AG08395 (cell line): ENCODE measurements around the gene MEGF6.

Source experiments
- DNase-seq: peaks from one replicate; pipeline ENCODE4 v3.0.0; 2012; ENCODE audit warnings: mixed read lengths, low spot score

The MEGF6 gene

DNA sequence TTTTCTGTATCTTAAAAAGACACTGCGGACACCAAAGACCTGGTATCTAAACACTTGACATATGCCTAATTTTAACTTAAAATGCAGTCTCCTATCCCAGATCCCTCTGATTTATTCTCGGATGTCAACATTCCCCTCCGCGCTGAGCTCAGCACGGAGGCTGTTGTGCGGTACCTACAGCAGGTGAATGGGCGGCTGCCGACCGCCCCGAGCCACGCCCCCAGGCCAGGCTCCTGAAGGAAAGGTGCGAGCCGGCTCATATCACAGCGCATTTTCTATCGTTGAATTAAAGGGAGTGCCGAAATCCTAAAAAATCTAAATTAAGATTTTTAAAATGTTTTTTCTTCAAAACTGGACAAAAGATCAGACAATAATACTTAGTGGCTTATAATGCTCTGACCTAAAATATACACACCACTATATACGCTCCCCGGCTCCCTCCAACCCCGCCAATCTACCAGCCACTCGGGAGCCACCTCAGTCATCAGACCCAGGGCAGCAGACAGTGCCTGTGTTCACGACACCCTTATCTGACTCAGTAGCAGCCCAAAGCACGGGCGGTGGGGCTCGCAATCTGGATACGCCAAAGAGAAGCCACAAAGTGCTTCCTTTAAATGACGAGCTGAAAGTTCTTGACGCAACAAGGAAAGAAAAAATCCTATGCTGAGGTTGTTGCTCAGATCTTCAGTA lies 34.5 kb upstream of the MEGF6 start:
- no peak for DNase-seq

DNA sequence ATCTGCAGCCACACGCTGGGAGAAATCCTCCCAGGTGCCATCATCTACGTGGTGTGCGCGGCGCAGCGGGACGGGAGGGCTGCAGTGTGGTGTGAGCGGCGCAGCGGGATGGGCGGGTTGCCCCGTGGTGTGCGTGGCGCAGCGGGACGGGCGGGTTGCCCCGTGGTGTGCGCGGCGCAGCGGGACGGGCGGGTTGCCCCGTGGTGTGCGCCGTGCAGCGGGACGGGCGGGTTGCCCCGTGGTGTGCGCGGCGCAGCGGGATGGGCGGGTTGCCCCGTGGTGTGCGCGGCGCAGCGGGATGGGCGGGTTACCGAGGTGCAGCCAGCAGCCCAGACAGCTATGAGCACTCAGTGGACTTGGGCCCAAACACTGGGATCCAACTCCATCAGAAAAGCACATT lies 33.9 kb upstream of the MEGF6 start:
- DNase-seq, result no peak

DNA sequence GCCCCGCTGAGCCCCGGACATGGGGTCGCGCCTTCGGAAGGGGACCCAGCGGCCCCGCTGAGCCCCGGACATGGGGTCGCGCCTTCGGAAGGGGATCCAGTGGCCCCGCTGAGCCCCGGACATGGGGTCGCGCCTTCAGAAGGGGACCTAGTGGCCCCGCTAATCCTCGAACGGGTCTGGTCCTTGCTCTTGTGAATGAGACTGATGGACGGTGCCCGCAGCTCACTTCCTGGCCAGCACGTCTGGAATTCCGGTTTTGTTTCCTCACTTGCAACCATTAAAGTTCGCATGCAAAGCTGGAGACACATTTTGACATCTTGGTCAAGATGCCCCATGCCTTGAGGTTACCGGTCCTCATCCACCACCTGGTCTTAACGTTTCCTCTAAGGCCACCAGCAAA lies 33.0 kb upstream of the MEGF6 start:
- DNase-seq, result no peak

DNA sequence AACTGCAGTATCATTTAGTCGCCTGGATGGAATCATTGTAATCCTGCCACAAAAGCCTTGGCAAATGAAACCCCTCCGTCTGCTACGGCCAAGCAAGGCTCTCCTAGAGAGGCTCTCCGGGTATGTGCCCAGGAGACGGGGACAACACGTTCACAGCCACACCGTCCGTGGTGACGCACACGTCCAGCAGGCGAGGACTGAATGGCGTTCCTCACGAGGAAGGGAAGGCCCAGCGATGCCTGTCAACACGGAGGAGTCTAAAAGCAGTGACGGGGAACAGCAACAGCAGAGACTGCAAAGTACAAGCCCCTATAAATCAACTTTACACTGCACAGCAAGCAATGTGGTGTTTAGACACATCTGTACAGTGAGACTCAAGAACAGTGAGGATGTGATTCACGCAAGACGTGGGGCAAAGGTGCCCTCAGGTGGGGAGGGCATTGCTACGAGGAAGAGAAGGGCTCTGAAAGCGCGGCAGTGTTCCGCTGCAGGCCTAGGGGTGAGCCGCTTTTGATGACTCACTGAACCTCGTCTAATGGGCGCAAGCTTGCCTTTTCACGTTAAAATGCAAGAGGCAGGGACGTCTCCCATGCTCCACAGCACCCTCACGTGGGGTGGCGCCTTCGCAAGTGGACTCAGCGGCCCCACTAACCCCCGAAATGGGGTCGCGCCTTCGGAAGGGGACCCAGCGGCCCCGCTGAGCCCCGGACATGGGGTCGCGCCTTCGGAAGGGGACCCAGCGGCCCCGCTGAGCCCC lies 31.8 kb upstream of the MEGF6 start:
- no peak for DNase-seq

DNA sequence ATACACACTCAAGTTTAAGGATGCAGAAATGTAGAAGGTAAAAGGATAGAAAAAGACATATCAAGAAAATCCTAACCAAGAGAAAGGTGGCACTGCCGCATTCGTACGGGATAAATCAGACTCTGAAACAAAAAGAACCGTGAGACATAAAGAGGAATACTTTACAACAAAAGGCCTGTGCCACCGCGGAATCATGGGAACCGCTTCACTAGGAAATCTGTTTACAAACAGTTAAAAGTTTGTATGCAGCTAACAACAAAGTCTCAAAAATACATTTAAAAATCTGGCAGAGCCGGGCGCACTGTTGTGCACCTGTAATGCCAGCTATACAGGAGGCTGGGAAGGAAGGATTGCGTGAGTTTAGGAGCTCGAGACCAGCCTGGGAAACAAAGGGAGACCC lies 30.5 kb upstream of the MEGF6 start:
- DNase-seq, result no peak

DNA sequence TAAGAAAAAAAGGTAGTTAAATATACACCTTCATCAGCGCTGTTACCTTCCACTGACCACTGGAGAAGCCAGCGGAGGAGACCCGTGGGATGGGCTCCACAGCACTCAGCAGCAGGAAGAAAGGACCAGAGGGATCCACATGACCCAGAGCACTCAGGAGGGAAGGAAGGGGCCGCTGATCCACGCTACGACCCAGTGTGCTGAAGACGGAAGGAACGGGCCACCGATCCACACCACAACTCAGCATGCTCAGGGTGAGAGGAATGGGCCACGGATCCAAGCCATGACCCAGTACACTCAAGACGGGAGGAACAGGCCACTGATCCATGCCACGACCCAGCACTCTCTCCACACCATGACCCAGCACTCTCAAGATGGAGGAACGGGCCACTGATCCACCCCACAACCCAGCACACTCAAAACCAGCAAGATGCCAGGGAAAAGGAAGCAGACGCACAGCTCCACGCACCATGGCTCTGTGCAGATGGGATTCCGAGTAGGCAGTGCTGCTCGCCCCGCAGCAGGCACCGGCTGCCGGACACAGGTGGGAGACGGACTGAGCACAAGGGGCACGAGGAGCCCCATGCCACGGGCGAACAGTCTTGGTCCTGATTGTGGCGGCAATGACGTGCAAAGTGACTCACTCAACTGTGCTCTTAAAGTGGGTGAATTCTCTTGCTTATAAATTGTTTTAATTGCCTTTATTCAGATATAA lies 29.9 kb upstream of the MEGF6 start:
- DNase-seq, result no peak

DNA sequence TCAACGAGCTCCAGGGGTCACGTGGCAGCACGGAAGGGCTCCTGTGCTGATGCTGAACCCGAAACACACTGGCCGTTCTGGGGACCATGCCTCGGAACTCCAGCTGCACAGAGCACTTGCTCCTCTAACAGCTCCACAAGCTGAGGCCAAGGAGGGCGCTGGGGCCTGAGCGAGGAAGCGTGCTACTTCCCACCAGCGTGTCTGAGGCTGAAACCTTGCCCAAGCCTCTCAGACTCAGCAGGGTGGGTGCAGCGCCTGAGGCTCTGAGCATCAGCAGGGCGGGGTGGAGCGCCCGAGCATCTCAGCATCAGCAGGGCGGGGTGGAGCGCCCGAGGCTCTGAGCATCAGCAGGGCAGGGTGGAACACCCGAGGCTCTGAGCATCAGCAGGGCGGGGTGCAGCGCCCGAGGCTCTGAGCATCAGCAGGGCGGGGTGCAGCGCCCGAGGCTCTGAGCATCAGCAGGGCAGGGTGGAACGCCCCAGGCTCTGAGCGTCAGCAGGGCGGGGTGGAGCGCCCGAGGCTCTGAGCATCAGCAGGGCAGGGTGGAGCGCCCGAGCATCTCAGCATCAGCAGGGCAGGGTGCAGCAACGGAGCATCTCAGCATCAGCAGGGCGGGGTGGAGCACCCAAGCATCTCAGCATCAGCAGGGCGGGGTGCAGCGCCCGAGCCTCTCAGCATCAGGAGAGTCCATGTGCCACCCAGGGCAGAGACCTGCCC lies 29.0 kb upstream of the MEGF6 start:
- DNase-seq, result no peak

DNA sequence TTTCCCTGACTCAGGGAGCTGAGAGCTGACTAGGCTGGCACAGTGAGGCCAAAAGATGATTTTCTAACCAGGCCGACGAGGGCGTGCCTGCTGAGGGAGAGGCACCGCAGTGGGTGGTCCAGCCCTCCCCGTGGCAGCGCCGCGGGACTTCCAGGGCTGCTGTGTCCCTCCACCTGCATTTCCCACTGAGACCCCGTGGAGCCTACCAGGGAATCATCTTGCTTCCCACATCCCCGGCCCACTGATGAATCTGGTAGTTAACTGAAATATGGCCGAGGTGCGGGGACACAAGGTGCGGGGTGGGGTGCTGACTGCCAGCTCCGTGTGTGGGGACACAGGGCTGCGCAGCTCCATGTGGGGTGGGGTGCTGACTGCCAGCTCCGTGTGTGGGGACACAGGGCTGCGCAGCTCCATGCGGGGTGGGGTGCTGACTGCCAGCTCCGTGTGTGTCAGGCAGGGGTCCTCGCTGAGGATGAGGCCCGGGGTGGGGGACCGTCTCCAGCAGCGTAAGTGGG lies 28.1 kb upstream of the MEGF6 start:
- DNase-seq, result no peak

DNA sequence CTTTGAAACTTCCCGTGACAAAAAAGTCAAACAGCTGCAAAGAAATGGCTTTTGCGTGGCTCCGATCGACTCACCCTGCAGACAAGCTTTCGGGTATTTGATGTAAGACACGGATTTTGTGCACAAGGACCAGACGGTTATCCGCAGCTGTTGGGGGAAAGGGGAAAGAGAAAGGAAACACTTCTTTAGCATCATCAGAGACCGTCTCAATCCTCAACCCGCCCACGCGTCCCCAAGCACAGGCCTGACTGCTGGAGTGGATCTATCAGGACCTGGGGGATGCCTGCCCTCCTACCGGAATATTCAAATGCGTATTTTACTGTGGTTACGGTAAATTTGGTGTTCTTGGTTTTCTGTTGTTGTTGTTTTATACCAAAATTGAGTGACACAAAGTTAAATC lies 27.4 kb upstream of the MEGF6 start:
- no peak for DNase-seq

DNA sequence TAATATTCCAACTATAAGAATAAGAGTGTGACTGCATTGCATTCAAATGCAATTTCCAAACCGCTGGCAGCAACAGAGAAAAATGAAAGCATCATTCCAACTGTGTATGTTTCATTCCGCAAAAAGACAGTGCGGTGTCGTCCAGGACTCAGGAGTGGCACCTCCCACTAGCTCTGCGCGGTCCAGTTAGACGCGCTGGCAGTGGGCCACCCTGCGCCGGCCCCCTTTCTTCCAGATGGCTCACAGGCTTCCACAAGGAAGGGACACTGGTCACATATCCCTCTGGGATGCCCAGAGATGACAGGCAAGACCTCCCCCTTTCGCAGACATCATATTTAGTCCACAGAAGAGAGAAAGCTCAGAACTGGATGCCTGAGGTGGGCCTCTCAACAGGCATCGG lies 26.7 kb upstream of the MEGF6 start:
- DNase-seq, result no peak

DNA sequence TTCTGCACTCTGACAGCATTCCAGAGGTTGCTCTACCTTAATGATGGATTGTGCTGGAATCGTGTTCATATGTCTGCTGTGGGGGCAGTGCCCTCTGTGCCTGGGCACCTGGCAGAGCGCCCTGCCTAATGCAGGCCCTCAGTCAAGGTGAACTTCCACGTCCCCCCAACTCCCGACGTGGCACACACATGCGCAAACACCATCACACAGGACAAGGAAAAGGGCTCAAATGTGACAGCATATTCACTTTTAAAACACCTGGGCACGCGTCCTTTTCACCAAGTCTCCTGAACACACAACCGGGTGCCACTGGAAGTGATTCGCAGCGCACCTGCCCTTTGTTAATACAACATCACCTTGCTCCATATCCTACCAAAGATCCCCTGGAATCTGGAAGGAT lies 25.2 kb upstream of the MEGF6 start:
- no peak for DNase-seq

DNA sequence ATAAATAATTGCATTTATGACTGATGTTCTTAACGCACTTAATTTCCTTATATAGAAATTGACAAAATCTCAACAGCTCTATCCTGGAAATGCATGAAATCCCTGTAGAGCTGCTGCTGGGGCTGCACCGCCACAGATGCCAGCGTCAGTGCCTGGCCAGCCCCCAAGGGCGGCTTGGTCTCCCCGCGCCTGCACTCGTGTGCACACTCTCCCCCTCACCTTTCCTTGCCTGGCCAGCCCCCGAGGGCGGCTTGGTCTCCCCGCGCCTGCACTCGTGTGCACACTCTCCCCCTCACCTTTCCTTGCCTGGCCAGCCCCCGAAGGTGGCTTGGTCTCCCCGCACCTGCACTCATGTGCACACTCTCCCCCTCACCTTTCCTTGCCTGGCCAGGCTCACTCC lies 24.8 kb upstream of the MEGF6 start:
- no peak for DNase-seq

DNA sequence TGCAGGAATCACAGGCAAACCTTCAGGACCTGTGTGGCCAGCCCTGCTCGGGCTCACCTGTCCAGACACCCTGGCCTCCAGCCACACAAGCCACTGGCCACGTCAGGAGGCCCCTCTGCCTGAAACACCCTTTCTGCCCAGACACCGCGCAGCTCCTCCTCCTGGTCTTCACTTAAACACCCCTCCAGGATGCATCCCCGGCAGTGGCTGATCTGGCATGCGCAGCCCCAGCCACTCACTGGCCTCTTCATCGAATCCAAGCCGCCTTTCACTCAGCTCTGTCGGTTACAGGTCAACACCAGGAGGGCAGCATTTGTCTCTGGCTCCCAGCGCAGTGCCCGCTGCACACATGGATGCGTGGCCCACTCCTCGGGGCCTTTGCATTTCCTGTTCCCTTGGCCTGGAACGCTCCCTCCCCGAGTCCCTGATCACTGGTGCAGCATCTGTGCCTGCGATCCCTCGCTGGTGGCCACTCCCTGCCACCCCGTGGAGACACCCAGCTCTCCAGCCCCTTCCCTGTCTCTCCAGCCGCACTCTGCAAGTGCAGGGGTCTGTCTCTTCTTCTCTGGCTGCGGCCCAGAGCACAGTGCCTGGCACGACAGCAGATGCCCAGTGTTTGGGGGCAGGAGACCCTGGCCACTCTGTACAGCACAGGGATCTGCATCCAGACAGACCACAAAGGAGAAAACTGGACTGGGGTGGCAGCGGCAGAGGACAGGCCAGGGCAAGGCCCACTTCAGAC lies 22.9 kb upstream of the MEGF6 start:
- DNase-seq, result no peak

DNA sequence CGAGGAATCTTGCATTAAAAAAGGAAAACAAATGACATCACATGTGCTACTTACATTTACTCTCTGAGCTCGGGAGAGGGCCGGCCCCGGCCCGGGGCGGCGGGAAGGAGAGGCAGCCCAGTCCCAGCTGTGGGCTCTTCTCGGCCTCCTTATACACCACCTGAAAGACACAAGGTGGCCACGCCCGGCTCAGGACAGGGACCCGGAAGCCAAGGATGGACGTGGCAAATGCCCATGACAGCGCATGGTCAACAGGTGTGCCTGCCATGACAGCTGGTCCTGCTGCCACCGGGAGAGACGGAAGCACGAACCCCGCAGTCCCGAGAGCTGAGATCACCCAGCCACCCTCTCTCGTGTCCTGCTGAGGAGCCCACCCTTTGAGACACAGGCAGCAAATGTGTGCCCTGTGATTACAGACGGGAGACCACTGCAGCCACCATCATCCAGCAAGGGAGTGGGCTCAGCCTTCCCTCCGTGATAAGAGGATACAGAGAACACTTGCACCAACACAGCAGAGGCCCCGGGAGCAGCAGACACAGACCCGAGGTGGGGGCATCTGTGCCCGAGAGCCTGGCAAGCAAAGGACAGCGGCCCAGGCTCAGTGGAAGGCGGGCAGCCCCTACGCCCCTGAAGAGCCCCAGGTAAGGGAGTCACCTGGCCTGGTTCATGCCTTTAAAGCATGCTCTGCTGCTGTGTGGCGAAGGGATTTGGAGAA lies 22.2 kb upstream of the MEGF6 start:
- DNase-seq, result no peak

DNA sequence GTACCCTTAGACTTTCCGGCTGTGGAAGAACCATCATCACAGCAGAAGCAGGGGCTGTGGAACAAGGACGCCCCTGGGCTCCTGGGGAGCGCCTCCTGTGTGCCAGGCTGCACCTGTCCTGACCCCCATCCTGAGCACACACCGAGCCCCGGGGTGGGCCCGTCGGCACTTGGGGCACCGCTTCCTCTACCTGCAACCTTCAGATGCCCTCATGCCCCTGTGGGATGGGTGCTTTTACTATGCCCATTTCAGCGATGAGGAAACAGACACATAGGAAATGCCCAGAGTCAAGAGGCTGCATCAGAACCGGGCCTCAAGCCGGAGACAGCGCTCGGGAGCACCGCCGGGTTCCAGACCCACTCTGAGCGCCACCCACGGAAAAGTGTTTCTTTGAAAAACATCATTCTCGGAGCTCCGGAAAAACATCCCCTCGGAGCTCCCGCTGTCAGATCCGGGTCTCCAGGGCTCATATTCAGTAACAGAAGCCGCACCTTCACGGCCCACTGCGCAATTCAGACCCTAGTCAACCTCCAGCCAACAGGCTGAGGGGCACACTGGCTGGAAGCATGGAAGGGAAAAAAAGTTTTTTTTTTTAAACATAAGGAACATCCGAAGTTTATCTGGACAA lies 21.5 kb upstream of the MEGF6 start:
- no peak for DNase-seq

DNA sequence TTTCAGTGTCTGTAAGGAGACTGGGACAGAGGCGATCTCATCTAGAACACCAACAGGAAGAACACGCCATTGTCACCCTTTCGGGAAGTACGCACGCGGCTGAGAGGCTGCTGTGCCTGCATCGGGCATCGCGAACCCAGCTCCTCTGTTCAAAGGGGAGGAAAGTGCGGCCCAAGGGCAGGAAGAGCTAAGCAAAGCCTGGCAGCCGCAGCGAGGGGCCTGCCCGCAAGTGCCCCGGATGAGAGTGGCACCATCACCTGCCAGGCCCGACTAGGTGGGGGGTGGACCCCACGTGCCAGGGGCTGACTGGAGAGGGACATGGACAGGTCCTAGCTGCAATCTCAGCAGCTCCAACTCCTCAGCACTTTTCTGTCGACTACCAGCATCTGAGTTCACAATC lies 21.0 kb upstream of the MEGF6 start:
- DNase-seq, result no peak

DNA sequence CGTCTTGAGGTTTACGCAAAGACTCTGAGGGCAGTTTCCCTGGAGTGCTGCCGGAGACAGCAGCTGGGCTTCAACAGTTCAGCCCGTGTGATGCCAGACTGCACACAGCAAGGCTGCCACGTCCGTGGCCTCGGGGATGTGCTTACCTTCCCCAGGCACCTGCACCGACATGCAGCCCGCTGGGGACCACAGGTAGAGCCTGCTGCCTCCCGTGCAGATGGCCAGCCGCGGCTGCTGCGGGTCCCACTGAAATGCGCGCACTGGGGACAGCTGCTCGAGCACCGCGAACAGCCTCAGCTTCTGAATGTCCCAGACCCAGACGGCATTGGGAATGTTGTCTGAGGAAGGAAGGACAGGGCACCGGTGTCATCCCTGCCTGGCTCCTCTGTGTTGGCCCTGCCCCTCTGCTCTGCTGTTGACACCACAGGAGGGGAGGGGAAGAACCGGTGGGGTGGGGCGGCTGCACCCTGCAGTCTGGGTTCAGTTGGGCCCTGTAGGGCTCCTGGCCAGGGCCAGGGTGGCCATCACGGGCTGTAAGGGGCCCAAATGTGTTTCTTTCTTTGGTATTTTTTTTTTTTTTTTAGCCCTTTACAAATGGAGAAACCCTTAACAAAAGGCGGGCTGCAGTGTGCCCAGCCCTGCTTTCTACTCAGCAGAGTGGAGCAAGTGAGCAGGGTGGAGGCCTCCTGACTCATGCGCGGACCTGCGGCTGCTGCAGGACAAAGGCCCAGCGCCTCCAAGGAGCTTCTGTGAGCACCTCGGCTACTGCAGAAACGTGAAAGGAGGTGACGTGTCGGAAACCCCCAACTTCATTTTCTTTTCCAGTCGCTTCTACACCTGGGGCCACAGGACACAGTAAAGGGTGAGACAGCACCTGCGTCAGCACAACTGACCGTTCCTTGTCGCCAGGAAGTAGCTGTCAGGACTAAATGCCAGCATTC lies 20.3 kb upstream of the MEGF6 start:
- no peak for DNase-seq

DNA sequence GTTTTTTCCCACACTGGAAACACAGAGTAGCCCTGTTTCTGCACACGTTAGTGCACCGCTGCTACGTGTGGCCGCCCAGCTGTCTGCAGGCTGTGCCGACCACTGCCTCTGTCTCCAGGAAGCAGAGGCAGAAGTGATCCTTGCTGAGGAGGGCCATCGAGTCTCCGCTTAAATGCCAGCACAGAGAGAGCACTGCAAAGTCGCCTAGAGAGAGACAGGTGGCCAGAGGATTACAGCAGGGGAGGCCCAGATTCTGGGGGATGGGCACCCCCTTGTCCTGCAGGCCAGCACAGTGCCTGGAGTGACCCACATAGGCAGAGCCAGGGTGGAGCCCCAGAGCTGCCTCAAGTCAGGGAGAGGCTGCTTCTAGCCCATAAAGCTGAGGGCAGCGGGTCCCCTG lies 19.6 kb upstream of the MEGF6 start:
- no peak for DNase-seq

DNA sequence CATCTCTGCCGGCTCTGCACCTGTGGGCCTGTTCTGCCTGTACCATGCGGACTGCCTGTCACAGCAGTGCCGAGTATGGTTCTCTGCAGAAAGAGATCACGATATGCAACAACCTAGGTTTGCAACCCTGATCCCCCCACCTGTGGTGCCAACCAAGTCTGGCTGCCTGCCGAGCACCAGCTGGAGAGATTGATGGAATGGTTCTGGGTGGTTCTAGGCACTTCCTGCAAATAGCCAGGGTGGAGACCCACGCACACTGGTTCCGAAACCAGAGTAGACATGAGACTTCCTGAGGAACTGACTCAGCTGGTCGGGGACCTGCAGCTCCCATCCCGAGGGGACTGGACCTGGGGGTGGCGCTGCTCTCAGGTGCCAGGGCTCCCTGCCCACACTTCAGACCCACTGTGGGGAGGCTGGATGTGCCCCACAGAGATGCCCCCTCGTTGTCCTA lies 18.9 kb upstream of the MEGF6 start:
- DNase-seq, result no peak
